Gastrocnemius medialis (tissue), 4 donors: ENCODE measurements around the gene CCDC196.

Source experiments
- POLR2A ChIP-seq, 2 donors: fragments of 450-650 bp; IDR thresholded peaks; one replicate each; pipeline ENCODE4 v1.6.1; 2017; ENCODE audit warnings: antibody characterized with exemption in 2 of 2, mild to moderate bottlenecking in 2 of 2, moderate library complexity in 2 of 2
- TF ChIP-seq, protein P1 (sequence below), 5 experiments: fragments of 450-650 bp in 3 of 5; fragments of 200-600 bp in 2 of 5; sonication (generic) in 2 of 5; IDR thresholded peaks in 4 of 5; conservative IDR thresholded peaks in 1 of 5; 1 replicate in 4 of 5; 2 replicates in 1 of 5; pipeline ENCODE4 v1.5.1; 2016 to 2019; ENCODE audit warnings: antibody characterized with exemption in 5 of 5, mild to moderate bottlenecking in 3 of 5, moderate library complexity in 3 of 5

DNA sequence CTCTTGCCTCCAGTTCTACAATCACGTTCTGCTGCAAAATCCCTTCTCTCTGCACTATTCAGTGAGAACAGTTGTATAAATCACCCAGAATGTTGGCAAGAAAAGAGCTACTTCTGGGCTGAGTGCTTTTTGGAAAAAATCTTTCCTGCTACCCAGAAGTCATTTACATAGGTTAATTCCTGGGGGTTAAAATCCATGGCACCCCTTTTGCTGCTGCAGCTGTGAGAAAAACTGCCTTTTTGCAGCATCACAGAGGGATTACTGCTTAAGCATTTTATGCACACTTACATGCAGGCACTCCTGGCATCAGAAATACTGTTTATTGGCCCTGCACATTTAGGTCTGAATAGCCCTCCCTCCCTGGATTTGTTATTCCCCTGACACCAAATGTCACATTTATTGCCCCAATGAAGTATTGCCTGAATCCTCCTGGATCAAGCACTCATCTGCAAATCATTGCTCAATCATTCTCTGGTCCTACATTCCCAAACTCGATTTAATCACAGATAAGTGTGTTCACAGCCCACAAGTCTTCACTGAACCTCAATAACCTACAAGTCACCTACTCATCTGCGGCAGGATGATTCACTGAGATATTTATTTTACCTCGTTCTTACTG, 43.1 kb upstream of the CCDC196 start:
- TF ChIP-seq, protein P1, sequence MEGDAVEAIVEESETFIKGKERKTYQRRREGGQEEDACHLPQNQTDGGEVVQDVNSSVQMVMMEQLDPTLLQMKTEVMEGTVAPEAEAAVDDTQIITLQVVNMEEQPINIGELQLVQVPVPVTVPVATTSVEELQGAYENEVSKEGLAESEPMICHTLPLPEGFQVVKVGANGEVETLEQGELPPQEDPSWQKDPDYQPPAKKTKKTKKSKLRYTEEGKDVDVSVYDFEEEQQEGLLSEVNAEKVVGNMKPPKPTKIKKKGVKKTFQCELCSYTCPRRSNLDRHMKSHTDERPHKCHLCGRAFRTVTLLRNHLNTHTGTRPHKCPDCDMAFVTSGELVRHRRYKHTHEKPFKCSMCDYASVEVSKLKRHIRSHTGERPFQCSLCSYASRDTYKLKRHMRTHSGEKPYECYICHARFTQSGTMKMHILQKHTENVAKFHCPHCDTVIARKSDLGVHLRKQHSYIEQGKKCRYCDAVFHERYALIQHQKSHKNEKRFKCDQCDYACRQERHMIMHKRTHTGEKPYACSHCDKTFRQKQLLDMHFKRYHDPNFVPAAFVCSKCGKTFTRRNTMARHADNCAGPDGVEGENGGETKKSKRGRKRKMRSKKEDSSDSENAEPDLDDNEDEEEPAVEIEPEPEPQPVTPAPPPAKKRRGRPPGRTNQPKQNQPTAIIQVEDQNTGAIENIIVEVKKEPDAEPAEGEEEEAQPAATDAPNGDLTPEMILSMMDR (IDR thresholded peaks at IDR 0.05 in 4 of 5, conservative IDR thresholded peaks at IDR 0.05 in 1 of 5), result no peak
- no peak for TF ChIP-seq POLR2A (IDR thresholded peaks at IDR 0.05)
